HG03575 (cell line): Measurements from ENCODE around the gene UBR7.

Experiments used
- ATAC-seq: cut with Tn5 transposase; IDR thresholded peaks from one replicate; pipeline ENCODE4 v1.9.1; 2021; ENCODE audit not compliant: unreplicated experiment, insufficient number of reproducible peaks, low FRiP score; ENCODE audit errors: extremely low read depth

Gene UBR7

GRCh38 chr14:93239869-93240677, 33.0 kb downstream of the UBR7 start:
- no peak for ATAC-seq

GRCh38 chr14:93240678-93241000, 33.6 kb downstream of the UBR7 start:
- no peak for ATAC-seq

GRCh38 chr14:93245764-93246420, 38.8 kb downstream of the UBR7 start:
- ATAC-seq: no peak

GRCh38 chr14:93246534-93246933, 39.5 kb downstream of the UBR7 start:
- ATAC-seq: no peak

GRCh38 chr14:93249128-93249831, 42.2 kb downstream of the UBR7 start:
- ATAC-seq: no peak

- ATAC-seq: no peak
Observed at GRCh38 chr14:93262446-93262845, 55.4 kb downstream of the UBR7 start.

GRCh38 chr14:93263416-93263815, 56.4 kb downstream of the UBR7 start:
- no peak for ATAC-seq

GRCh38 chr14:93266127-93266526, 59.1 kb downstream of the UBR7 start:
- no peak for ATAC-seq

- ATAC-seq: no peak
Observed at GRCh38 chr14:93267149-93267711, 60.2 kb downstream of the UBR7 start.

- ATAC-seq: no peak
Observed at GRCh38 chr14:93268406-93268805, 61.4 kb downstream of the UBR7 start.

- ATAC-seq: no peak
Observed at GRCh38 chr14:93269341-93270068, 62.4 kb downstream of the UBR7 start.

GRCh38 chr14:93271111-93271510, 64.1 kb downstream of the UBR7 start:
- ATAC-seq: no peak

- ATAC-seq: no peak
Observed at GRCh38 chr14:93274055-93274806, 67.2 kb downstream of the UBR7 start.

- ATAC-seq: no peak
Observed at GRCh38 chr14:93276031-93276716, 69.1 kb downstream of the UBR7 start.
